Epithelial cell of esophagus (primary cell): ENCODE measurements around the gene MMP1.

Source experiments
- DNase-seq: peaks from one replicate; pipeline ENCODE4 v3.0.0; 2010; ENCODE audit warnings: low read depth
- H3K4me3 ChIP-seq: 2 replicates; pipeline ENCODE4 v1.5.1; 2011; ENCODE audit warnings: mild to moderate bottlenecking, low read length, control low read depth
- TF ChIP-seq, protein P1 (sequence below): IDR thresholded peaks from 2 replicates; pipeline ENCODE4 v1.5.1; 2011; ENCODE audit warnings: low read depth, mild to moderate bottlenecking, low read length, control low read depth, inconsistent platforms; ENCODE audit not compliant: insufficient read depth; ENCODE audit errors: missing control alignments

MMP1 gene

DNA sequence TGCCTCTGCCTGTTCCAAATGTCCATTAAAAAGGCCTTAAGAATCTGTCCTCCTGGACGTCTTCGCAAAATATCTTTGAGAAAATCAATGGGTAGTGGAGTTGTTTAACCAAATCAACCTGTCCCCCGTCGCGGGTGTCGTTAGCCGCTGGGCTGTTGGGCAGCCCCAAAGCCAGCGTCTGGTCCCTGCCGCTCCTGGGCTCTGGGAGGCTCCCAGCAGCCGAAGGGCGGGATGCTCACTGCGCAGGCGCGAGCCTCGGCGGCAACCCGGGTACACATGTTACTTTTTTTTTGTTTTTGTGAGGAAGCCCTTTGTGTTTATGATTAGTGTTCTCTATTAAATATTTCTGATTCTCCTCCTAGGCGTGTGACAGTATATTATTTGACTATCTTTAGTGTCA lies 30.2 kb downstream of the MMP1 start:
- TF ChIP-seq, protein P1, sequence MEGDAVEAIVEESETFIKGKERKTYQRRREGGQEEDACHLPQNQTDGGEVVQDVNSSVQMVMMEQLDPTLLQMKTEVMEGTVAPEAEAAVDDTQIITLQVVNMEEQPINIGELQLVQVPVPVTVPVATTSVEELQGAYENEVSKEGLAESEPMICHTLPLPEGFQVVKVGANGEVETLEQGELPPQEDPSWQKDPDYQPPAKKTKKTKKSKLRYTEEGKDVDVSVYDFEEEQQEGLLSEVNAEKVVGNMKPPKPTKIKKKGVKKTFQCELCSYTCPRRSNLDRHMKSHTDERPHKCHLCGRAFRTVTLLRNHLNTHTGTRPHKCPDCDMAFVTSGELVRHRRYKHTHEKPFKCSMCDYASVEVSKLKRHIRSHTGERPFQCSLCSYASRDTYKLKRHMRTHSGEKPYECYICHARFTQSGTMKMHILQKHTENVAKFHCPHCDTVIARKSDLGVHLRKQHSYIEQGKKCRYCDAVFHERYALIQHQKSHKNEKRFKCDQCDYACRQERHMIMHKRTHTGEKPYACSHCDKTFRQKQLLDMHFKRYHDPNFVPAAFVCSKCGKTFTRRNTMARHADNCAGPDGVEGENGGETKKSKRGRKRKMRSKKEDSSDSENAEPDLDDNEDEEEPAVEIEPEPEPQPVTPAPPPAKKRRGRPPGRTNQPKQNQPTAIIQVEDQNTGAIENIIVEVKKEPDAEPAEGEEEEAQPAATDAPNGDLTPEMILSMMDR, result no peak
- H3K4me3 ChIP-seq, result no peak overlapping the region
- DNase-seq, result no peak

DNA sequence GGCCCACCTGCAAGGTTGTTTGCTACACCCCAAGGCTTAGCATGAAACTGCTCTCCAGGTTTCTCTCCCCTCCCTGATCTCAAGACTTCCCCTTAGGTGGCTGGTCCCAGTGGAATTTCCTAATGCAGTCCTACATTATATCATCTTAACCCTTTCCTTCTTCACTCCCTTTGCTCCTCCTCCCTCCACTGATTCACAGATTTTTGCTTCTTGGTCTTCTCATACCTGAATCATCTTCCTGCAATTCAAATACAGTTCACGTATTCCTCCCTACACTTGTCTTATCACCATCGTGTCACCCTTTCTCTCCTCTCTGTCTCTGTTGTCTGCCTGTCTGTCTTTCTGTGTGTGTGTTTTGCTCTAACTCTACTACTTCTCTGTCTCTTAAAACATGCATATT lies 34.5 kb downstream of the MMP1 start:
- H3K4me3 ChIP-seq, result no peak overlapping the region
- TF ChIP-seq, protein P1, result no peak
- DNase-seq, result peak; percentile 89

DNA sequence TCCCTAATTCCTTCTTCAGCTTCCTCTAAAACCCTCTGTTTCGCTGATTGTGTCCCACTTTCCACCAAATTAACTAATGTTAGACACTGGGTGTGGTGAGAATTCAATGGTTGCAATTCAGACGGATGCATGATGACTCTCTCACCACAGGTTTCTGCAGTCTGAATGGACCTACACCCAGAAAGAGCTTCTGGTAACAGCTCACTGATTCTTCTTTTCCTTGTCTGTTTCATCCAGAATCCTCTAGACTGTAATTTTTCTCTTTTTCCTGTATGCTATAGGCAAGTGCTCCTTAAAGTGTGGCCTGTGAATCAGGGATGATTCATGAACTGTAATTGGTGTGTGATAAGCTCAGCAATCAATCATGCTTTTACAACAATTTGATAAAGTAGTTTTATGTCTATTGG lies 35.6 kb downstream of the MMP1 start:
- TF ChIP-seq, protein P1, result no peak
- H3K4me3 ChIP-seq, result no peak overlapping the region
- DNase-seq, result peak; percentile 89

DNA sequence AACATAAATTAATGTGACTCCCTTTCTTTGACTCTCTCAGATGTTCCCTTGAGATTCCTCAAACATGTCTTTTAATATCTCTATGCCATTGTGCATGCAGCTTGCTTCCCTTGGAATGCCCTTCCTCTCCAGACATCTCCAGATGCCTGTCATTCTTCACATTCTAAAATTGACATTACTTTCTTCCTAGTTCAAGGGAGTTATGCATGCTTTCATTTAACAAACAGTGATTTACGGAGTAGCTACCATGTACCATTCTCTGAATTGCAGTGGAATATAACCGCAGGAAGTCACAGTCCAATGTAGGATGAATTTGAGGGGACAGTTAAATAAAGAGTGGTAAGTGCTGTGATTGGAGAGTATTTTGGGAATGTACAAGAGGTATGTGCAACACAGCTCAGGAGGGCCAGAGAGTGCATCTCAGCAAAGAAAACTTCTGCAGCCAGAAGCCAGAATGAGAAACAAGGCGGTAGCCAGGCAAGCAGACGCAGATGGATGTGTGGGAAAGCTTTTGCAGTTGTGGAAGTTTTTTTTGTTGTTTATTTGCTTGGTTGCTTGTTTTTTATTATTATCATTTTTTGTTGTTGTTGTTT lies 36.2 kb downstream of the MMP1 start:
- DNase-seq, result no peak
- TF ChIP-seq, protein P1, result no peak

DNA sequence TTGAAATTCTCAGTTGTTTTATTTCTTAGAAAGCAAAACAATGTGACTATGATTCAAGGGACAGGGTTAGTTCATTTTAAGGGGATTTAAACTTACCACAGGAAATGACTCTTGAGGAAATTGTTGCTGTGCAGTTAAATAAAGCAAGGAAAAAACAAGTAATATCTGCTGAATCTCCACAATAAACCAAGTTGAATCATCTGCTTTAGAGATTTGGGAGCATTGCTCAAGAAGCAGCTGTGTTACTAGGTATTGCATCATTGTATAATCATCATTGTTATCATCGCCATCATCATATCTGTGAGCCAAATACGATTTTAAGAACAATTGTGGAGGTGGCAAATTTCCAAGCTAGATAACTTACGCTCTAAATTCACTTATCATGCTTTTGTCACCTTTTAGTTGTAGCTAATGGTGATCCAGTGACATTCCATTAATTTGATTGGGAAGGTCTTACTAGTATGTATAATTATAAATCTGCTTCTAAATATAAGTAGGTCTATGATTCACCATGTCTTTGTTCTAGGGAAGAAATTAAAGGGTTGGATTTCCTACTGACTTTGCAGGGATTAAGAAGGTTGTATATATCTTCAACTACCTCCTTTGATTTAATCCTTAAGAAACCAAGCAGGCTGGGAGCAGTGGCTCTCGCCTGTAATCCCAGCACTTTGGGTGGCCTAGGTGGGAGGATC lies 37.5 kb downstream of the MMP1 start:
- H3K4me3 ChIP-seq, result no peak overlapping the region
- DNase-seq, result peak; percentile 94
- TF ChIP-seq, protein P1, result no peak

More for the DNA sequence above, 36.2 kb downstream of the MMP1 start:
- no peak overlapping the region for H3K4me3 ChIP-seq

DNA sequence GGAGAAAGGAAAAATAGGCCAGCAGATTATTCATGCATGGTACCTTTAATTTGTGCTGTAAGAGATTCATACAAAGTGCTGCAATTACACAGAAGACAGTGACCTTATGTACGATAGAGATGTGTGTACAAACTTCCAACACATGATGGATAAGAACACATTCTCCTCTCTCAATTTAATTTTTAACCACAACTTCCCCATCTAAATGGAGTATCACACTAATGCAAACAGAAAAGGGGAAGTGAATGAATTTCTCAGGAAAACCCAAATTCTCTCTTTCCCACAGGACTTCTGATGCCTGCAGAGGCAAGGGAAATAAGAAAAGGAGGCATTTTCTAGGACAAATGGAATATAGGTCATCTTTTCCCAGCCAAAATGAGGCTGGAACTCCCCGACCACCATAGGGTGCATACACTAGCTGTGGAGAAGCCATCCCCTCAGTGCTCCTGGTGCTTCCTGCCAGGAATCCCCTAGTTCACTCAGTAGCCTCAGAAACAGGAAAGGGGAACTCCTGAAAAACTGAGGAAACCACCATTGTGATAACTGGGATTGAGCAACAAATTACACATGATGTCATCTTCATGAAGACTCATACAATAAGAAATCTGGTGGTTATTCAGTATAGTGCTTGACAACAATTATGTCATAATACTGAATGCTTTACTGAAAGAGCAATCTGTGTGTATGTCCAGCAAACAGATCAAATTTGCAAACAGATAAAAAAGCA lies 40.0 kb downstream of the MMP1 start:
- TF ChIP-seq, protein P1, result no peak
- peak; percentile 90 for DNase-seq
- H3K4me3 ChIP-seq, result no peak overlapping the region
